K562 (cell line): Measurements from ENCODE around the gene SYNCRIP.

Experiments
- CTCF ChIP-seq, 3 experiments: IDR thresholded peaks in 2 of 3; conservative IDR thresholded peaks in 1 of 3; 2 replicates each; pipeline ENCODE4 v1.5.1; 2011 to 2012; ENCODE audit warnings: low read length in 3 of 3, mild to moderate bottlenecking in 3 of 3, control low read depth in 2 of 3, improper control_type of control experiment in 1 of 3, inconsistent platforms in 1 of 3, low read depth in 1 of 3, mixed read lengths in 1 of 3, moderate library complexity in 1 of 3; ENCODE audit not compliant: insufficient read depth in 2 of 3
- ELK1 ChIP-seq: sonication (generic); formaldehyde crosslinking; IDR thresholded peaks from 2 replicates; pipeline ENCODE4 v1.8.1; 2022; ENCODE audit warnings: missing genetic modification reagents
- MITF ChIP-seq: IDR thresholded peaks from 2 replicates; pipeline ENCODE4 v1.6.1; 2014; ENCODE audit warnings: antibody characterized with exemption
- RBM22 ChIP-seq: fragments of 200-400 bp; formaldehyde crosslinking; IDR thresholded peaks from 2 replicates; pipeline ENCODE4 v1.6.1; 2018; ENCODE audit warnings: low read length, low read depth; ENCODE audit not compliant: poor library complexity, severe bottlenecking
- ZNF561 ChIP-seq: fragments of 450-650 bp; formaldehyde crosslinking; conservative IDR thresholded peaks from 2 replicates; pipeline ENCODE4 v1.4.0; 2020; ENCODE audit warnings: mild to moderate bottlenecking, moderate library complexity

- no peak for TF ChIP-seq RBM22
- TF ChIP-seq ZNF561 (CRISPR knock-in tag): no peak
- no peak for TF ChIP-seq ELK1 (CRISPR knock-in tag)
- TF ChIP-seq MITF: no peak
- TF ChIP-seq CTCF (IDR thresholded peaks at IDR 0.05 in 2 of 3, conservative IDR thresholded peaks at IDR 0.05 in 1 of 3; ENCODE audit: insufficient read depth in 2 of 3, low read depth in 1 of 3, low read length in 3 of 3): no peak
Observed at GRCh38 chr6:85662251-85662650, 19.6 kb upstream of the SYNCRIP start.
